HG02870 (cell line): ENCODE results near the gene TWF2.
"Not testable (repeated sequence)": the region's sequence is repeated elsewhere in the genome, so short reads cannot be mapped to it uniquely, and the experiment has no call there.

ENCODE experiments used
- ATAC-seq: cut with Tn5 transposase; IDR thresholded peaks from one replicate; pipeline ENCODE4 v1.9.1; 2021; ENCODE audit warnings: mild to moderate bottlenecking, moderate library complexity; ENCODE audit not compliant: unreplicated experiment

Gene TWF2

DNA sequence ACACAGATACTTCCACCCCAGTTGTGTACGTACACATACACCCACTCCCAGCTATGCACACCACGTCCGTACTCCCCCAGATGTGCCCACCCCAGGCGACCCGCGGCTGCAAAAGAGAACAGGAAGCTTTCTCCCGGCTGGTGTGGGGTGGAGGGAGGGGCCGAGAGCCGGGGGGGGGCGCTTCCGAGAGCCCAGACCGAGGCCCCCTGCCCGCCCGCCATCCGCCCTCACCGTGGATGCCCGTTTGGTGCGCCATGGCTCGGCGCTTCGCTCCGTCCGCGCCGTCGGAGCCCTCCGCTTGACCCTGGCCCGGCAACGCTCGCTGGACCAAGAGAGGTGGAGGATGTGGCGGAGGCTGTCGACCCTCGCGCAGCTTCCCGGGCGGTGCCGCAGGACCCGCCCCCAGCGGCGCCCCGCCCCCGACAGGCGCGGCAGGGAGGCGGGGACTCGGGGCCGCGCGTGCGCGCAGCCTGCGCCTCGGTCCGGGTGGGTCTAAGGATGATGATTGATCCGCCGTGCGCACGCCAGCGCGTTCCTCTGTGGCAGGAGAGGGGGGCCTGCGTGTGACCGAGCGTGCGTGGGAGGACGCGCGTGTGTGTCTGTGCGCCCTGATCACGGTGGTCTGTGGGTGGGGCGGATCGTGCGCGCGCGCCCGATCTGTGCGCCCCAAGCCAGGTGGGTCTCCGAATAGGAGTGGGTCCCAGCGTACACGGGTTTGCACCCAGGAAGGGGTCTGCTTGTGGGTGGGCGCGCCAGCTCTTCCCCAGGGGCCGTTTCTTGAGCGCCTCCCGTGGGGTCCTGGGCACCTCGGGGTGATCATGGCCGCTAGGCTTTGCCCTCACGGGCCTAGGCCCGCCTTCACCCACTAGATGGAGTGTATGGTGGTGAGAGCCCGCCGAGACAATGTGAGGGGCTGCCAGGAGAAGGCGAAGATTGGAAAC is at the start of gene TWF2:
Gene TWF2 (minus strand): TSS at position 398 of the 941 bp plus-strand sequence. CDS start 142 bp downstream, at position 256.
- peak; percentile 65 for ATAC-seq

DNA sequence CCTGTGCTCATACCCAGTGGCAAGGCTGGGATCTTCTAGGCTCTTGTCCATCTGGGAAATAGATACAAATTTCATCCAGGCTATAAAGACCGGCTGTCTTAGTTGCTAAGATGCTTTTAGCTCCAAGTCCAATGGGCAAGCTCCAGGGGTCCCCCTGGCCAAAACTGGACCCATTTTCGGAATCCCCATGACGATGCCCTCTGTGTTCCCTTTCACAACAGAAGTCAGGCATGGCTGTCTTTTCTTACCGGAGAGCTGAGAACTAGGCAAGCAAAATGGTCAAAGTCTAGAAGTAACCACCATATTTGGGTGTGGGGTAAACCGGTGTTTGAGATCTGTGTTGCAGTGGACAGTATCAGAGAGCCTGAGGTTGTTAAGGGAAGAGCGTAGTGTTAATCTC is 49.7 kb upstream of the TWF2 start:
- ATAC-seq = no peak

DNA sequence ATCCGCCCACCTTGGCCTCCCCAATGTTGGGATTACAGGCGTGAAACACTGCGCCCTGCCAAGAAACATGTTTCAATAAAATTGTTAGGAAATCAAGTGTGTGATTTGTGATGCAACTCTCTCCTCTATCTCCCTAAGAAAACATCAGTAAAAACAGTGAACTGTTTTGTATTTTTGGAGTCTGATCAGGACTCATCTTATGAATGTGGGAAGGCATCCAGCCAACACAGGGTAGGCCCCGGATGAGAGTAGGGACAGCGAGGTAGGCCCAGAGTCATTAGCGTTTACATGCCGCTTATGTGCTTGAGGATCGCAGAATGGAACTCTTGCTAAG is 47.8 kb upstream of the TWF2 start:
- no peak for ATAC-seq

DNA sequence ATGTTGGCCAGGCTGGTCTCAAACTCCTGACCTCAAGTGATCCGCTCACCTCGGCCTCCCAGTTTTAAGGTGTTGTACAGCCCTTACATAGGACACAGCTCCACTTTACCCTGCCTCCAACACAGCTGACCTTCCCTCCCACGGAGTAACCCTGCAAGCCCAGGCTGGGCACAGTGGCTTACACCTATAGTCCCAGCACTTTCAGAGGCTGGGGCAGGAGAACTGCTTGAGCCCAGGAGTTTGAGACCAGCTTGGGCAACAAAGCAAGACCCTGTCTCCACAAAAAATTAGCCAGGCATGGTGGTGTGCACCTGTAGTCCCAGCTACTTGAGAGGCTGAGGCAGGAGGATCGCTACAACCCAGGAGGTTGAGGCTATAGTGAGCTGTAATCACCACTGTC is 45.1 kb upstream of the TWF2 start:
- not testable (repeated sequence) for ATAC-seq

DNA sequence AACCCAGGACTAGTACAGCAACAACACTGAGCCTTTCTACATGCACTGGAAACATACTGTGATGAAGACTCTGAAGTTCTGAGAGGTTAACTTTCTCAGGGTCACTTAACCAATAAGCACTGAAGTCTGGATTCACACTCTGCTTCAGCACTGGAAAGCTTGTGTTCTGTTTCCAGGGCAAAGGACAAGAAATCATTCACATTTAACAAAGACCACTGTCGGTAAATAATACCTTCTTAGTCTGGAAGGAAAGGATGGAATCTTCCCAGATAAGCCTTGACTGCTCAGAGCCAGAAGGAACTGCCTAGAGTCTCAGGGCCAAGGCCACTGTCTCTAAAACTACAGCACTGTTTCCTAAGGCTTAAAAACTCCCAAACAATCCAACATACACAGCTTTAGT is 44.3 kb upstream of the TWF2 start:
- no peak for ATAC-seq

DNA sequence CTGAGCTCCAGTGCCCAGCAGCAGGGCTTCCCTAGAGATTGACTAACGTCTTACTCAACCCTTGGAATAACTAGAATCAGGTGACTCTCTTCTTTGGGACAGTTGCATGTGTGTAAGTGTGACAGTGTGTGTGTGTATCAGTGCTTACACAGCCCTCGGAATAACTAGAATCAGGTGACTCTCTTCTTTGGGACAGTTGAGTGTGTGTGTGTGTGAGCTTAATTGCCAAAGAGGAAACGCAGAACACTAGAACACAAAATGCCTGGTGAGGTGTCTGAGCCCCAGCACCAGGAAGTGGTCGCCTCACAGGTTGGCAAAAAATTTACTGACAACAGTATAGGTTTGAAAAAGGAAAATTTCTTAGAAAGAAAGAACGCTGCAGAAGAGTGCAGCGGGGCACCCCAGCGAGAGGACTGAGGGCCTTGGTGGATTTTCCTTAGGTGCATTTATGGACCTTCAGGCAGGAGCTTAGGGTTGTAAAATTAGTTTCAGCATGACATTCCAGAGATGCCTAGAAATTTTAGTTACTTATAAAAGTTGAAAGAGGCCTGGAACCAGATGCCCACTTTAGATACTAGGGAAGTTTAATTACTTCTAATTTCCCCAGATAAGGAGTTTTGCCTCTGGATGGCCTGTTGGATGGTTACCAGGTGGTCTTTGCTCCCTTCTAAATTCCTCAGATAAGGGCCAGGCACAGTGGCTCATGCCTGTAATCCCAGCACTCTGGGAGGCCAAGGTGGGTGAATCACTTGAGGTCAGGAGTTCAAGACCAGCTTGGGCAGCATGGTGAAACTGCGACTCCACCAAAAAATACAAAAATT is 43.2 kb upstream of the TWF2 start:
- no peak for ATAC-seq

DNA sequence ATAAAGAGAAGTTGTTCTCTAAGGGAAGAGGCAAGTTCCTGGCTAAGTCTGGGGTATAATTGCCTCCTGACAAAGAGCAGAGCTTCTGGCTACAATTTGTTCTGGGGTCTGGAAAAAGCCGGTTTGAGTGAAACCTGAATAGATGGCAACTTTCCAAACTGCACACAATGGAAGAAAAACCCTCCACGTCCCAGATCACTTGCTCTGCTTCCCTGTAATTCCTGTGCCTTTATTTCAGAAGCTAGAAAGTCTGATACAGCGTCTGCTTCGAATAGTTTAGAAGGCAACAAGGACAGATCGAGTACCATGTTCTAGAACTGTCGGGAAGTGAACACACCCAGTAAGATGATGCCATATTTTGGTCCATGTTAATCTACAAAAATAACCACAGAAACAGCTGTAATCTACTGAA is 41.1 kb upstream of the TWF2 start:
- no peak for ATAC-seq

DNA sequence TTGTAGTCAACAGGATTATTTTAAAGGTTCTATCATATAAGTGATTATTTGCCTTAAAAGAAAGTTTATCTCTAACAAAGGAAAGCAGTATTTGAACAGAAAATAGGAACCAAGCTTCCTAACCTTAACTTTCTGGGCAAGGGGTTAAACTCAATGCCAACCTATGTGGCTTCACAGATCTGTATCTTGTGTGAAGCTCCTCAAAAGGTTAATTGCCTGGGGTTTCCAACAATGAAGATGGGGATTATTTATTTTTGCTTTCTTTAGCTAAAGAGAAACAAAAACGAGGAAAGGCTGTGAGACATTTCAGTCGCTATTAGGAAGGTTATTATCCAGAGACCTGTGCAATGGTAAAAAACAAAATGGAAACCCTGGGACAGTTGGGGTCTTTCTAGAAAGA is 40.6 kb upstream of the TWF2 start:
- ATAC-seq = no peak

DNA sequence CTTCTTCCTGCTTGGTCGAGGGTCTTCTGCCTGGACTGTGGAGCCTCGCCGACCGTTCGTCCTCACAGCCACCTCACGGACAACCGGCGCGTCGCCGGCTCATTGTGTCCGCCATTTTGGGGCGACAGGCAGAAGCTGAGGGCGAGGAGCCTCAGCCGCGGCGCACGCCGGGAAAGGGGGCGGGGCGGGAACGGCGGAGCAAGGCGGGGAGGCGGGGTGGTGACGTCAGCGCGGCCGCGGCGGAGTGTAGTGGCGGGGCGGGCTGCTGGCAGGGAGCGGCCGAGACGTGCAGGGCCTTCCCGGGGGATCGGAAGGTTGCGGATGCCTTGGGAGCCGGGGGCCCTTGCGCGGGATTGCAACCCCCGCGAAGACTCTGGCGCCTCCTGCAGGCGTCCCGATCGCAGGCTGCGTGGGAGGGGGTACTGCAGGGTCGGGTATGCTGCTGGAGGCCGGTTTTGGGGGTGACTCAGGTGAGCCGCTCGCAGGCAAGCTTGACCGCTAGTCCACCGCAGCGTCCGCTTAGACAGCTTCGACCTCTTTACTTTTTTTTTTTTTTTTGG is 39.6 kb upstream of the TWF2 start, which contains the start of gene WDR82:
Gene WDR82 (minus strand): TSS at position 140 of the 560 bp plus-strand sequence. CDS start 288 bp downstream, outside the sequence.
- peak; percentile 79 for ATAC-seq

DNA sequence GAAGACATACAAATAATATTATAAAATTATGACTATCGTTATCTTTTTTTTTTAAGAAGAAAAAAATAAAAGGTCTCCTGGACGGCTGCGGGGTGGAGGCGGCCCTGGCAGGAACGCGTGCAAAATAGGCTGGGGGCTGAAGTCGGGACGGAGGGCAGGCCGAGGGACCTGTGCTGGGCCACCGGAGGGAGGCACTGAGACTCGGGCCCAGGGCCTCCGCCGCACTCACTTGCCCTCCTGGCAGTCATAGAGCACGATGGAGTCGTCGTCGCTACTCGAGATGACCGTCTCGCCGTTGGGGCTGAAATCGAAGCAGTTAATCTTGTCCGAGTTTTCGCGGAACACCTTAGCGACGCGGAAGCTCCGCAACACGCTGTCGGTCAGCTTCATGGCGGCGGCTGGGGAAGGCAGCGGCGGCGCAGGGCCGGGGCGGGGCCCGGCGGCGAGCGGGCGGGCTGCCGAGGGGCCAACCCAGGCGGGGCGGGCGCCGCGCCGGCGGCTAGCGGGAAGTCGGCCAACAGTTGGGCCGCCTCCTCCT is 39.1 kb upstream of the TWF2 start:
- ATAC-seq = peak; percentile 67

DNA sequence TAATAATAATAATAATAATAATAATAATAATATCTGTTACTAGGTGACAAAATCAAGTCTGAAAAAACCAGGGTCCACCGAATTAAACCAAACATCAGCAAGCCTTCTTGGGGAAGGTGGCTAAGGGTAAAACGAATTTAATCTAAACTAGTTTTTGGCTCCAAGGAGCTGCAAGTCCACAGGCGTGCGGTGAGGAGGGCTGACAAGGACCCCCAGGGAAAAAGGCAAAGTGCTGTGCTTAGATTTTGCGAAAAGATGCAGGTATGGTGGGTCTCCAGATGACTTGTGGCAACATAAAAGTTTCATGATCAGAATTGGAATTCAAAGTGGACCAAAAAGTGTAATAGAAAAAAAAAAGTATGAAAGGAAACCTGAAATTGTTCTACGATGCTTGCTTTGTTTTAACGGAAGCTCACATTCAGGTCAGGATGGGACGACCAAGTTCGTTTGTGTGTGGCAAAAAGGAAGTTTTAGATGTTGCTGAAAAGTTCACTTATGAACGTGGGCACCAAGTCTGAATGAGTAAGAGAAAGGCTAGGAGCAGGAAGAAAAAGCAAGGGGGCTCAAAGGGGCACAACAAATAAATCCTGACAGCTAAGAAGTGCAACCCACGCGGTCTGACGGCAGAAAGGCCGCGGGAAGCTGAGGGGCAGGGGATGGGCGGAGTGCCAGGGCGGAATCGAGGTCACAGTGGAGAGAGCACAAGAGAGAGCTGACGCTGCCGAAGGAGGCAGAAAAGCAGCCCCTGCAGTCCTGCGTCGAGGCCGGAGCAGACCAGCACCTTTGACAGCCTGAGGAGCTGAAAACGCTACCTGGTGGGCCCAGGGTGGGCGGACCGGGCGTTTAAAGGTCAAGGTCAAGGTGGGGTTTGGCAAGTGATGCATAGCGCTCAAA is 38.4 kb upstream of the TWF2 start:
- no peak for ATAC-seq

DNA sequence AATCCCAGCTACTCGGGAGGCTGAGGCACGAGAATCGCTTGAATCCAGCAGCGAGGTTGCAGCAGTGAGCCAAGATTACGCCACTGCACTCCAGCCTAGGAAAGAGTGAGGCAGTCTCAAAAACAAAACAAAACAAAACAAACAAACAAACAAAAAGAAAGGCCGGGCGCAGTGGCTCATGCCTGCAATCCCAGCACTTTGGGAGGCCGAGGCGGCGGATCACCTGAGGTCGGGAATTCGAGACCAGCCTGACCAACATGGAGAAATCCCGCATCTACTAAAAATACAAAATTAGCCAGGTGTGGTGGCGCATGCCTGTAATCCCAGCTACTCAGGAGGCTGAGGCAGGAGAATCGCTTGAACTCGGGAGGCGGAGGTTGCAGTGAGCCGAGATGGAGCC is 35.8 kb upstream of the TWF2 start:
- not testable (repeated sequence) for ATAC-seq

DNA sequence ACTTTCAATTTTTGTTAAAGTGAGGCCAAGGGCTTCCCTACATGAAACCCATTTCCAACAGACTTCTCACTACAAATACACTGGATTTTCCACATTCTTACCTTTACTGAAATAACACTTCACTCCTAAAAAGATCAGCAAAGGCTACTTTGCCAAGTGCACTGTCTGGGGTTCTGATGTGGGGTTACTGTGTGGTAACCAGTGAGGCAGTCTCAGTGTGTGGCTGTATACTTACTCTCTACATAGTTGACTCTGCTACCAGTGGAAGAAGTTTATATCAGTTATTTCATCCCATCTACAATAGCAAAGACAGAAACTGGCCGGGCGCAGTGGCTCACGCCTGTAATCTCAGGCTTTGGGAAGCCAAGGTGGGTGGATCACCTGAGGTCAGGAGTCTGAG is 33.9 kb upstream of the TWF2 start:
- ATAC-seq = no peak

DNA sequence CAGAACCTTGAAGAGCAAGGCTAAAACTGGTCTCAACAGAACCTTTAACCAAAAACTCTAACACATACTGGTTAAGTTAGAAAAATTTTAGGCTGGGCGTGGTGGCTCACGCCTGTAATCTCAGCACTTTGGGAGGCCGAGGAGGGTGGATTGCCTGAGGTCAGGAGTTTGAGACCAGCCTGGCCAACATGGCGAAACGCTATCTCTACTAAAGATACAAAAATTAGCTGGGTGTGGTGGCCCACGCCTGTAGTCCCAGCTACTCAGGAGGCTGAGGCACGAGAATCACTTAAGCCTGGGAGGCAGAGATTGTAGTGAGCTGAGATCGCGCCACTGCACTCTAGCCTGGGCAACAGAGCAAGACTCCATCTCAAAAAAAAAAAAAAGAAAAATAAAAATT is 33.2 kb upstream of the TWF2 start:
- ATAC-seq = not testable (repeated sequence)

DNA sequence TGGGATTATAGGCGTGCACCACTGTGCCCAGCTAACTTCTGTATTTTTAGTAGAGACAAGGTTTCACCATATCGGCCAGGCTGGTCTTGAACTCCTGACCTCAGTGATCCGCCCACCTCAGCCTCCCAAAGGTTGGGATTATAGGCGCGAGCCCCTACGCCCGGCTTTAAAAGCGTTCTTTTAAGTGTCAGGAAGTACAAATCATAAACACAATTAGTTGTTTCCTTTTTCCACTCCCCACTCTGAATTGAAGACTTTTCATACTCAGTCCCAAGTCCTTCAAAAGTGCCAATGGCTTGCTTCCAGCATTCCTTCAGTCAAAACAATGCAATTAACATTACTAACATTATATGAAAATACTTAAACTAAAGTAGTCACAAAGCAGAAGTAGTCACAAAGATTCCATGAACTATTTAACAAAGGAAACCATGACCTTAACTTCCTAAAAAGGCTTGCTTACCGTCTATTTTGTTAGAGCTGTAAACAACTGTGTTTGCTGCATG is 31.3 kb upstream of the TWF2 start:
- ATAC-seq = no peak

DNA sequence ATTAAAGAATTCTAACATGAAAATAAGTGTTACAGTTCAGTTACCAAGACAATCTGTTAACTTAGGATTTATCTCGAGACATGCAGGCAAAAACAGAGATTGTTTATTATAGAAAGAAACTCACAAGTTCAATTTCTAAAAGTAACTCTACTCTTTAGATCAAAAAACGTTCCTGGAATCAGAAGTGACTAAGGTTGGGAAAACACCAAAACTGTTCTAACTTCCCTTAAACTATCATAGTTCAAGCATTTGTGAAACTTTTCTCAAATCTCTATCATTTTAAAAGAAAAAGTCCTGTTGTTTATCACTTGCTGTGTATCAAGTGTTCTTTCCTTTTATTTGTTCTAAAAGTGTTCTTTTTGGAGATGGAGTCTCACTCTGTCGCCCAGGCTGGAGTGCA is 30.8 kb upstream of the TWF2 start:
- no peak for ATAC-seq

DNA sequence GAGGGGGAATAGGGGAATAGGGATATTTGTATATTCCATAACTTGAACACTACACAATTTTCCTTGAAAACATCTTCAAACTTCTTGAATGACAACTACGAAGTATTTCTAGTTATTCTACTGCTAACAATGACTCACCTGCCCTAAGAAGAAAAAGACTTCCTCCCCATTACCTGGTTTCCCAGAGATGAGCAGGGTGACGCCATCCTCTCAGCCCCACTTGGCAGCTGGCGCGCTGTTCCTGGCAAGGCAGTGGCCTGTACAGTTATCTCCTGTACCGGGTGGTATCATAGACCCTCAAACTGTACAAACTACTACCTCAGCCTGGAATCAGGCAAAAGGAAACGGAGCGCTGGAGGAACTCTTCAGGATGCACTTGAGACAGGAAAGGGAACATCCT is 29.1 kb upstream of the TWF2 start:
- ATAC-seq = no peak

DNA sequence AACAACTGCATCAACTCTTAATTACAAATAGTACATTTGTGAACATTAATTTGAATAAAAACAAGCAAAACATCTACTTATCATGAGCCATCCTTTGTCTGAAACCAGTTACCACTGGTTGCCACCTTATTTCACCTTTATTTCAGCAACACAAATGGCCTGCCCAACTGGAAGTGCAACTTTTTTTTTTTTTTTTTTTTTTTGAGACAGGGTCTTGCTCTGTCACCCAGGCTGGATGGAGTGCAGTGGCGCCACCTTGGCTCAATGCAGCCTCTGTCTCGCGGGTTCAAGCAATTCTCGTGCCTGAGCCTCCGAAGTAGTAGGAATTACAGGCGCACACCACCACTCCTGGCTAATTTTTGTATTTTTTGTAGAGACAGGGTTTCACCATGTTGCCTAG is 26.4 kb upstream of the TWF2 start:
- ATAC-seq = no peak

DNA sequence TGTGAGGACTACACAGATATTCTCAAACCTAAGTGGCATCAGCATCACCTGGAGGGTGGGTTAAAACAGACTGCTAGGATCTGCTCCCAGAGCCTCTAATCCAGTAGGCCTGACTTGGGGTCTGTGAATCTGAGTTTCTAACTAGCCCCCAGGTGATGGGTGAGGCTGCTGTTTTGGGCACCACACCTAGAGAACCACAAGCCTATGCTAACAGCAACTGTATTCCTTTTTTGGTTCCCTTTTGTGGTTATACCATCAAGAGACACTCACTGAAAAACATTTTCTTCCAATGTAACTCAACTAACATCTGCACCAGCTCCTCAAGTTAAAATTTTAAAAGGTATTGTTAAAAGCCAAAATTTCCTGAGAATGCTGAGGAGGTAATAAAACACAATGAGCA is 23.5 kb upstream of the TWF2 start:
- no peak for ATAC-seq

DNA sequence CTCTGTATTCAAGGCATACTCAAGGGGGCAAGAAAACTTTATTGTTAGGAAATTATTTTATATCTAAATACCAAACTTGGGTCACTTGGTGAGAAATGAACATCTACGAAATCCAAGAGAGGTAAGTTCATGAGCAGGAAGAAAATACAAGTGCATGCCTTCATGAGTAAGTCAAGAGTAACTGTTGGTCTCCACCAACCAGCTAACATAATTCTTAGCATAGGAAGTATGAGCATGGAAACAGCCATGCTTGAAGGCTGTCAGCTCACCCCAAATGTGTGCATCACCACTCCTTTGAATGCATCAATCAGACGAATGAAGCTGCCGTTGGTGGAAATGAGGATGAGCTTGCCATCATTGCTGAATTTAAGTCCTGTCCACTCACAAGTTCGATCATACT is 20.5 kb upstream of the TWF2 start:
- ATAC-seq = no peak
